ENCODE measurements around the gene SAMD10.

- TF ChIP-seq, protein P1, sequence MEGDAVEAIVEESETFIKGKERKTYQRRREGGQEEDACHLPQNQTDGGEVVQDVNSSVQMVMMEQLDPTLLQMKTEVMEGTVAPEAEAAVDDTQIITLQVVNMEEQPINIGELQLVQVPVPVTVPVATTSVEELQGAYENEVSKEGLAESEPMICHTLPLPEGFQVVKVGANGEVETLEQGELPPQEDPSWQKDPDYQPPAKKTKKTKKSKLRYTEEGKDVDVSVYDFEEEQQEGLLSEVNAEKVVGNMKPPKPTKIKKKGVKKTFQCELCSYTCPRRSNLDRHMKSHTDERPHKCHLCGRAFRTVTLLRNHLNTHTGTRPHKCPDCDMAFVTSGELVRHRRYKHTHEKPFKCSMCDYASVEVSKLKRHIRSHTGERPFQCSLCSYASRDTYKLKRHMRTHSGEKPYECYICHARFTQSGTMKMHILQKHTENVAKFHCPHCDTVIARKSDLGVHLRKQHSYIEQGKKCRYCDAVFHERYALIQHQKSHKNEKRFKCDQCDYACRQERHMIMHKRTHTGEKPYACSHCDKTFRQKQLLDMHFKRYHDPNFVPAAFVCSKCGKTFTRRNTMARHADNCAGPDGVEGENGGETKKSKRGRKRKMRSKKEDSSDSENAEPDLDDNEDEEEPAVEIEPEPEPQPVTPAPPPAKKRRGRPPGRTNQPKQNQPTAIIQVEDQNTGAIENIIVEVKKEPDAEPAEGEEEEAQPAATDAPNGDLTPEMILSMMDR (IDR thresholded peaks at IDR 0.05): no peak
- no peak for TF ChIP-seq REST (IDR thresholded peaks at IDR 0.05; ENCODE audit: insufficient read depth in 1 of 2, low read depth in 2 of 2, low read length in 1 of 2)
- TF ChIP-seq POLR2AphosphoS5 (IDR thresholded peaks at IDR 0.05; ENCODE audit: low read depth, low read length): no peak
- no peak for TF ChIP-seq SIN3A (IDR thresholded peaks at IDR 0.05; ENCODE audit: borderline replicate concordance, insufficient read depth, low read depth, low read length)
- TF ChIP-seq TCF7L2 (IDR thresholded peaks at IDR 0.05; ENCODE audit: low read depth, low read length): no peak
These were observed 15.0 kb downstream of the SAMD10 start for GRCh38 chr20:63964412-63964811.
